HUES64 (cell line): ENCODE measurements around the gene ARHGAP18.

ENCODE experiments used
- H3K27ac ChIP-seq: 2 replicates; pipeline ENCODE4 v1.7.0; 2013; ENCODE audit warnings: low read depth, low read length, inconsistent platforms
- H3K27me3 ChIP-seq: 2 replicates; pipeline ENCODE4 v1.6.1; 2013; ENCODE audit warnings: mild to moderate bottlenecking, low read length; ENCODE audit not compliant: insufficient read depth
- H3K36me3 ChIP-seq: 2 replicates; pipeline ENCODE4 v1.6.1; 2013; ENCODE audit warnings: mild to moderate bottlenecking, low read length; ENCODE audit not compliant: insufficient read depth
- H3K4me1 ChIP-seq: 2 replicates; pipeline ENCODE4 v1.6.1; 2013; ENCODE audit warnings: mild to moderate bottlenecking, low read length, moderate library complexity; ENCODE audit not compliant: insufficient read depth
- H3K4me3 ChIP-seq: 2 replicates; pipeline ENCODE4 v1.5.1; 2013; ENCODE audit warnings: mild to moderate bottlenecking, low read length, moderate library complexity
- H3K9ac ChIP-seq: 2 replicates; pipeline ENCODE4 v1.6.1; 2013; ENCODE audit warnings: mild to moderate bottlenecking, low read depth, low read length
- H3K9me3 ChIP-seq: 2 replicates; pipeline ENCODE4 v1.6.1; 2013; ENCODE audit warnings: low read depth, low read length; ENCODE audit not compliant: insufficient read depth
- WGBS: fragments of 150-250, 120-280 bp; methylation state at CpG from one replicate; pipeline ENCODE4 v1.1.7; 2013; ENCODE audit warnings: missing lambda C conversion rate; 5-methylcytosine and 5-hydroxymethylcytosine counted together

The ARHGAP18 gene

GRCh38 chr6:129609635-129610034 is 100.3 kb downstream of the ARHGAP18 start:
- H3K36me3 ChIP-seq, result no peaks in the 10 kb centered on the region
- H3K27me3 ChIP-seq, result no peaks in the 10 kb centered on the region
- no peak overlapping the region for H3K4me3 ChIP-seq
- 100% methylated on average over 3 of the region's 4 CpGs for WGBS
- peaks cover 22% of the 10 kb centered on the region for H3K4me1 ChIP-seq
- H3K9ac ChIP-seq, result no peak overlapping the region
- no peak overlapping the region for H3K27ac ChIP-seq
- no peaks in the 10 kb centered on the region for H3K9me3 ChIP-seq

- Histone ChIP-seq H3K36me3 (no peaks in the 10 kb centered on the region), H3K27me3 (no peaks in the 10 kb centered on the region), H3K9ac (no peak overlapping the region), H3K4me3 (no peak overlapping the region), H3K27ac (no peak overlapping the region), H3K9me3 (no peaks in the 10 kb centered on the region), H3K4me1 (peaks cover 22% of the 10 kb centered on the region)
- WGBS, result over 99% methylated on average over 3 of the region's 3 CpGs
Measured at GRCh38 chr6:129608886-129609537, 101.0 kb downstream of the ARHGAP18 start.

DNA sequence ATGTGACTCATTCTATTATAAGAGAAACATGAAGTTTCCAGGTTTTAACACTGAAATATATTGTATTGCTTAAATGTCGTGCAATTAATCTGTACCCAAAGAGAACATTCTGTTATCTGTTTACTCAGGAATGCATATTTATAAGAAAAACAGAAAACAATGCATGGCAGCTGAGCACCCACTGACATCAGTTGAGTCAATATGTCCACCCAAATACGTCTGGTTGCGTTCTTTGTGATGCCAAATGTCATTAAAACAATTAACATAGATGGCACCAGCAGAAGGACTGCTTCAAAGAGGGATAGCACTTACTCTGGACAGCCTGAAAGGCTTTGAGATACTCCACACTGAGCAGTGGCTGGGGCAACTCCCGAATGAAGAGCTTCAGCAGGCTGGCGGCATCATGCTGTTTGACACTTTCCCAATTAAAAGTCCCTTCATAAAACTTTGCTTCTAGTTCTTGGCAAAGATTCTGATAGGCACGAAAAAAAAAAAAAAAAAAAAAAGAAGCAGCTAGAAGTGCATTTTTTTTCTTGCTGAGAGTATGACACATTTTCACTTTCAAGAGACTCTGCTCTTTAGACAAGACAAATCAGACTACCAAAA is 102.3 kb downstream of the ARHGAP18 start:
- 76% methylated on average over 5 of the region's 6 CpGs for WGBS
- no peaks in the 10 kb centered on the region for H3K9me3 ChIP-seq
- H3K27me3 ChIP-seq, result no peaks in the 10 kb centered on the region
- H3K4me3 ChIP-seq, result no peak overlapping the region
- H3K4me1 ChIP-seq, result peaks cover 22% of the 10 kb centered on the region
- H3K9ac ChIP-seq, result no peak overlapping the region
- H3K36me3 ChIP-seq, result no peaks in the 10 kb centered on the region
- H3K27ac ChIP-seq, result no peak overlapping the region

- no peak overlapping the region for H3K27ac ChIP-seq
- no peaks in the 10 kb centered on the region for H3K36me3 ChIP-seq
- no peaks in the 10 kb centered on the region for H3K27me3 ChIP-seq
- 94% methylated on average over 5 of the region's 5 CpGs for WGBS
- no peak overlapping the region for H3K4me3 ChIP-seq
- no peaks in the 10 kb centered on the region for H3K9me3 ChIP-seq
- peaks cover 22% of the 10 kb centered on the region for H3K4me1 ChIP-seq
- H3K9ac ChIP-seq, result no peak overlapping the region
Measured at GRCh38 chr6:129606664-129607063, 103.3 kb downstream of the ARHGAP18 start.

- no peaks in the 10 kb centered on the region for H3K36me3 ChIP-seq
- peaks cover 22% of the 10 kb centered on the region for H3K4me1 ChIP-seq
- no peaks in the 10 kb centered on the region for H3K9me3 ChIP-seq
- no peak overlapping the region for H3K9ac ChIP-seq
- no peak overlapping the region for H3K4me3 ChIP-seq
- H3K27me3 ChIP-seq, result no peaks in the 10 kb centered on the region
- 92% methylated on average over 7 of the region's 7 CpGs for WGBS
- H3K27ac ChIP-seq, result no peak overlapping the region
Measured at GRCh38 chr6:129605967-129606366, 104.0 kb downstream of the ARHGAP18 start.

GRCh38 chr6:129605095-129605494 is 104.9 kb downstream of the ARHGAP18 start:
- Histone ChIP-seq H3K27me3 (no peaks in the 10 kb centered on the region), H3K4me3 (no peak overlapping the region), H3K4me1 (peaks cover 20% of the 10 kb centered on the region), H3K27ac (no peak overlapping the region), H3K36me3 (no peaks in the 10 kb centered on the region), H3K9me3 (no peaks in the 10 kb centered on the region), H3K9ac (no peak overlapping the region)
- no CpG with 5 or more reads among the region's 1 CpG for WGBS

- H3K9me3 ChIP-seq, result no peaks in the 10 kb centered on the region
- H3K27ac ChIP-seq, result no peak overlapping the region
- 99% methylated on average over 3 of the region's 4 CpGs for WGBS
- peaks cover 18% of the 10 kb centered on the region for H3K4me1 ChIP-seq
- no peaks in the 10 kb centered on the region for H3K36me3 ChIP-seq
- H3K4me3 ChIP-seq, result no peak overlapping the region
- H3K27me3 ChIP-seq, result no peaks in the 10 kb centered on the region
- H3K9ac ChIP-seq, result no peak overlapping the region
Measured at GRCh38 chr6:129604321-129604720, 105.7 kb downstream of the ARHGAP18 start.

DNA sequence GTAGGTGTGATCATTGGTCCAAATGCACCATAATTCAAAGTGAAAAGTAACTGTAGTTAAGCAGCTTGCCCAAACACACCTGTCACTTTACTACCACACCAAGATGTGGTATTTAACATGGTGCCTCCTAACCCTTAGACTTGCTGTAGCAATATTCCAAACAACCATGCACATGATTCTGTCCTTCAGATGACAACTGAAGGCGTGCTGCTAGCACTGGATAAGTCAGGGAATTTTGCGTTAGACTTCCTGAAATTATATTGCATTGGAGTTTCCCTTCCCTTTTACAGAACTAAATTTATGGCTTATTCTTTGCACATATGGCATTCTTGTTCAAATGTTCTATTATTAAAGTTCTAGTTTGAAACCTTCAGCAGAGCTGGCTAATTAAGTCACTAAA is 106.2 kb downstream of the ARHGAP18 start:
- Histone ChIP-seq H3K9ac (no peak overlapping the region), H3K27ac (no peak overlapping the region), H3K4me3 (no peak overlapping the region), H3K4me1 (peaks cover 18% of the 10 kb centered on the region), H3K36me3 (no peaks in the 10 kb centered on the region), H3K27me3 (no peaks in the 10 kb centered on the region), H3K9me3 (no peaks in the 10 kb centered on the region)
- 94% methylated on average over 2 of the region's 2 CpGs for WGBS

GRCh38 chr6:129601323-129601722 is 108.7 kb downstream of the ARHGAP18 start:
- Histone ChIP-seq H3K36me3 (no peaks in the 10 kb centered on the region), H3K9me3 (no peaks in the 10 kb centered on the region), H3K27ac (no peak overlapping the region), H3K4me3 (no peak overlapping the region), H3K4me1 (peaks cover 12% of the 10 kb centered on the region; the same call in 1 of the 2 replicates), H3K9ac (no peak overlapping the region), H3K27me3 (no peaks in the 10 kb centered on the region)
- 91% methylated on average over 3 of the region's 3 CpGs for WGBS

DNA sequence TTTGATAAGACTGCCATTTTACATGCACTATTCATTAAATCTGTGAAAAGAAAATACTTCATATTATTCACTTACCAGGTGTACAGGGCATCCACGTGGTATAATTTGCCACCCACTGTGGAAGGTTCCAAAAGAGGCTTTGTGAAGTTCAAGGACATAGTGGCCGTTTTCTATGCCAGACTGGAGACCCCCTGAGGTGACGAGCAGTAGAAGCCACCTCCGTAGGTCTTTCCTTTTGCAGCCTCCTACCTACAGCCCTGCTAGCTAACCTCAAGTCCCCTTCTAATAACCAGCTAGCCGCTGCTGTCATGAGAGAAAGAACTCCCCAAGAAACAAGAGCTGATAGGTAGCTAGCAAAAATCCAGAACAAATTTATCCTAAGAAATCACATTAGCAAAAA is 110.5 kb downstream of the ARHGAP18 start:
- 50% methylated on average over 5 of the region's 5 CpGs for WGBS
- Histone ChIP-seq H3K27ac (no peak overlapping the region), H3K4me1 (peaks cover 12% of the 10 kb centered on the region; the same call in 1 of the 2 replicates), H3K9ac (no peak overlapping the region), H3K4me3 (no peak overlapping the region), H3K9me3 (no peaks in the 10 kb centered on the region), H3K36me3 (no peaks in the 10 kb centered on the region), H3K27me3 (no peaks in the 10 kb centered on the region)

DNA sequence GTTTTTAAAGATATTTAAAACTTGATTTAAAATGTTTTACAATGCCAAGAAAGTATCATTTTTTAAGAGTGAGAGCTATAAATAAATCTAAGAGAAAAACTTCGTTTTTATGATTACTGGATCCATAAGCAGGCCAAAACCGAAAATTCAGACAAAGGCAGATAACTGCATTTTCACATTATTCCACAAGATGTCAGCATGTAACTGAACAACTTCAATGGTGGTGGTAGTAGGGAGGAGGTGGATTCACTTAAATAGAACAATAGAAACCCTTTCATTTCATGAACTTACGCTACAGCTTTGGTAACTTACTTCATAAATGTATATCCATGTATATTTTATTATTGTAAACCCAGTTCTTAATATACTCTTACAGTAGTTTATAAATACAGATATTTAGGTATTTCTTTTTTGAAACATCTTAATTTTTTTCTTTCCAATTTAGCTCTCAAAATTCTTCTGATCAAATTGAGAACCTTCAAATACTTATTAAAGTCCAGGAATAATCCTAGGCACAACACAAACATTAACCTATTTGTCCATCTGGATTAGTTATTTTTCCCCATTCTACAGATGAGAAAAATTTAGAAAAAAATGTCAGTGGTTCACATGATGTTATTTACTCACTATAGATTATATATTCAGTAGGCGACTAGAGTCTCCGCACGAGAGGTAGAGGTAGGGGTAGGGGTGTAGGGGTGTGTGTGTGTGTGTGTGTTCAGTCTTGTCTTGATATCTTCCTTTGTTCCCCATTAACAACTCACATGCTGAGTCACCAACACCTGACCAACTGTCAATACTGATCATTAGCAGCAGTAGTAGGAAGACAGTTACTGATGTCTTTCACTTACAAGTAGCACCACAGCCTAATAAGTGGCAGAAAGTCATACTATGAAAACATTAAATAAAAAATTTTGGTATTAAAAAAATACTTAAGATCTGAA is 111.5 kb downstream of the ARHGAP18 start:
- no peak overlapping the region for H3K9ac ChIP-seq
- 40% methylated on average over 1 of the region's 6 CpGs for WGBS
- H3K4me3 ChIP-seq, result no peak overlapping the region
- no peak overlapping the region for H3K27ac ChIP-seq
- no peaks in the 10 kb centered on the region for H3K27me3 ChIP-seq
- H3K9me3 ChIP-seq, result no peaks in the 10 kb centered on the region
- peaks cover 12% of the 10 kb centered on the region; the same call in 1 of the 2 replicates for H3K4me1 ChIP-seq
- H3K36me3 ChIP-seq, result no peaks in the 10 kb centered on the region
